ENCODE measurements around the gene OR10Z1. TPM values are rescaled to one million over a fixed set of nuclear protein-coding genes. Genes with fewer than 3 reads are reported as not detected.

The OR10Z1 gene
- not detected in 2 replicates for total RNA-seq (2014; rRNA removed)
- polyA plus RNA-seq (2012): not detected

DNA sequence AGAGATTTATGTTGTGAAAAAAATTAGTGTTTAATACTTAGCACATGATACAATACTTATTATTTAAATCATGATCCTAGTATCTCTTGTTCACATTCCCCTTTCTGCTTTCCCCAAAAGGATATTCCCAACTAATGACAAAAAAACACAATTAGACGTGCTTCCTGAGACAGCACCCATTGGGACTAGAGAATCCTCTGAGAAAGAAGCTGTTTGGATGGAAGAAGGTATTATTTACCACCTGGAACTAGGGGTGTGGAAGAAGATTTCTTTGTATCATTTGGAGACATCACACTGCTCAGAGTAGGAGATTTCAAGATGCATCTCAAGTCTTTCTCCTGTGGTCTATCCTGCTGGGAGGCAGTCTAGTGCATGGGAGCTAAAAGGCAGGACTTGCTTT lies at the start of gene OR10Z1:
TSS of gene OR10Z1 (plus strand) at position 301 of the 400 bp plus-strand sequence. CDS start 1,171 bp downstream, outside the sequence.
- no peak for DNase-seq (ENCODE audit: low read depth)

- no peak for DNase-seq (ENCODE audit: low read depth)
Observed at GRCh38 chr1:158559696-158560095, 45.4 kb upstream of the OR10Z1 start.

DNA sequence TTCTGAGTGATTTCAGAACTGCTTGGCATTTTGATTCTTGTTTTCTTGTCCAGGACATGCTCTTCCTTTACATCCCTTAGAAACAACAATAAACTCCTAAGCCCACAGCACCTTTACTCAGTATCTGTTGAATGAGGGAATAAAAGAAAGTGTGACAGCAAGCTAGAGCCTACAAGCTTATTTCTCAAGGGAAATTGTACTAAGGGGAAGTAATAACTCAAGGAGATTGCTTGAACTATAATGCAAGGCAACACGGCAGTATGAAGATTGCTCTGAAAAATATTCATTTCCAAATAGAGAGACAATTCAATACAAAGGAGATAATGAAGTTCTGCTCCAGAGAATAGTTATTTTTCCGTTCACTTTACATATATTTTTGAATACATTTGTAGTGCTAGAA lies 41.2 kb upstream of the OR10Z1 start:
- no peak for DNase-seq (ENCODE audit: low read depth)

DNA sequence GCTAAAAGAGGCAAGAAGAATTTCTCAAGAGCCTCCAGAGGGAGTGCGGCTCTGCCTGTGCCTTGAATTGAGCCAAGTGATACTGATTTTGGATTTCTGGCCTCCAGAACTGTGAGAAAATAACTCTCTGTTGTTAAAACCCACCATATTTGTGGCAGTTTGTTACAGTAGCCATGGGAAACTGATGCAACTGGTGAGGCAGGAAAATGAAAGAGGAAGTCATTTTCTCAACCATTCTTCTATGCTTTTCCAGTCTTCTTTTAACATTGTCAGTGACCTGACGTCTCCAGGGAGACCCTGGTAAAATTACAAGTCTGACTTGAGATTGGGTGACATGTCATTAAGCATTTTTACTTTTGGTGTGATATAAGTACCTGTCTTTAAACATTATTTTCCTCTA lies 40.5 kb upstream of the OR10Z1 start:
- DNase-seq (ENCODE audit: low read depth): no peak

DNA sequence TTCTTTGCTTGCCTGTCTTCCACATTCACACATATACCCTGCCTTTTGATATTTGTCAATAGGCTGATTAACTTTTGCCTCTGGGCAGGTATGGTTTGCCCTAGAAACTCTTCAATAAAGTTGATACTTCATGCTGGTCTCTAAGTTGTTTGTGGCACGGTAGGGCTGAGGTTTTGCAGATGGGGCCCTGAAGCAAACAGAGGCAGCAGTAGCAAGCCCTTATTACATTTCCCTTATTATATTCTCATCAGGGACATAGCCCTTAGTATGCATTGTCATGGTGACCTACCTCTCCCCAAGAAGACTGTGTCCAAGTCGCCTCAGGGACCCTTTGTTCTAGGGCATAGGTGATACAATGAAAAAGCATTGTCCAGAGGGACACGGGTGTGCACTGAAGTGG lies 34.6 kb upstream of the OR10Z1 start, which contains the start of gene OR6P1:
TSS of gene OR6P1 (minus strand) at position 101 of the 400 bp plus-strand sequence. CDS start 6,976 bp downstream, outside the sequence.
- no peak for DNase-seq (ENCODE audit: low read depth)

DNA sequence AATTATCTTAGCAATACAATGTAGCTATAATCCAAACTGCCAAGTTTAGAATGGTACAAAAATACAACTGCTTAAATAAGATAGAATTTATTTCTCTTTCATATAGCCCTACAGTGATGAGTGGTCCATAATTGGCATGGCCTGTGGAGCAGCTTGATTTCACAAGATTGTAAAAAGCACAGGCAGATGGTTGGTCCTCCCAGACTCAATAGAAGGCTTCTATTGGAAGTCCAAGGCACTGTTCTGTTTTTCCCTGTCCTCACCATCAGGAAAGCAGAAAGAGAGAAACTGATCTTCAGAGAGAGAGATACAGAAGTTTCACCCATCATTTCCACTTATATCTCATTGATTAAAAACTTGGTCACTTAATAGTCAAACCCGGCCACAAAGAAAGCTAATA lies 32.8 kb upstream of the OR10Z1 start:
- DNase-seq (ENCODE audit: low read depth): no peak

DNA sequence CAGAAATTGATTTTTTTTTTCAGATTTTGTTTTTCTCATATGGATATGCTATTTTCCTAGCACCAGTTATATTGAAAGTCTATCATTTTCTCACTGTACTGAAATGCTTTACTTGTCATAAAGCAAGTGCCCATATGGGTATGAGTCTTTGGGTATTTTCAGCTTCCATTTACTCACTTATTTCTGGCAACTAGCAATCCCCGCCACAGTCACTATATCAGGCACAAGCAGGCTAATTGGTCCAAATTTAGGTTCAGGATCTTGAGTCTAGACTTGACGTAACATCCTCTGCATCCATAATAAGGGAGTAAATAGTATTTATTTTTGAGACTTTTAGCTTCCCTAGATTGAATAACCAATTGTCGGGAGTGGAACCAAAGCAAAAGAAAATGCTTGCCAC lies 27.5 kb upstream of the OR10Z1 start:
- DNase-seq (ENCODE audit: low read depth): no peak

GRCh38 chr1:158579733-158580132 lies 25.3 kb upstream of the OR10Z1 start, which contains the start of gene OR10X1:
OR10X1 (minus strand) TSS chr1:158579899; CDS start chr1:158579899, 0 bp downstream.
- no peak for DNase-seq (ENCODE audit: low read depth)

- no peak for DNase-seq (ENCODE audit: low read depth)
Observed at GRCh38 chr1:158583962-158584361, 21.1 kb upstream of the OR10Z1 start.

DNA sequence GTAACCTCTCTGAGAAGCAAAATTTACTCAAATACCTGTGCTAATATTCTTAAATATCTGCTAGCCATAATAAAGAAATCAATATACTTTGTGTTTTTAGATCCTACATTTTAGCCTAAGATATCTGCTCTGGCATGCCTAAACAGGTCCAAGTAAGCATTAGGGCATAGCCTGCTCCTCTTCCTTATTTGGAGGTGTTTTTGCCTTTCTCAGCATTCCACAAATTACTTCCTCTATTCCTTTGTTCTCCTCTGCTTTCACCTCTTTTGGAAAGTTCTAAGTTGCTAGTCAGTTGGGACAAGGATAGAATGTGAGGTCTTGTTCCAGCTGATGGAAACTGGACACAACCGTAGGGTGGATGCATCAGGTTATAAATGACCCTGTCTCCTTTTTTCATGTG lies 18.1 kb upstream of the OR10Z1 start:
- DNase-seq (ENCODE audit: low read depth): no peak

- DNase-seq (ENCODE audit: low read depth): no peak
Observed at GRCh38 chr1:158600735-158601134, 4.3 kb upstream of the OR10Z1 start.

- DNase-seq (ENCODE audit: low read depth): no peak
Observed at GRCh38 chr1:158607296-158607695, 2.2 kb downstream of the OR10Z1 start.

DNA sequence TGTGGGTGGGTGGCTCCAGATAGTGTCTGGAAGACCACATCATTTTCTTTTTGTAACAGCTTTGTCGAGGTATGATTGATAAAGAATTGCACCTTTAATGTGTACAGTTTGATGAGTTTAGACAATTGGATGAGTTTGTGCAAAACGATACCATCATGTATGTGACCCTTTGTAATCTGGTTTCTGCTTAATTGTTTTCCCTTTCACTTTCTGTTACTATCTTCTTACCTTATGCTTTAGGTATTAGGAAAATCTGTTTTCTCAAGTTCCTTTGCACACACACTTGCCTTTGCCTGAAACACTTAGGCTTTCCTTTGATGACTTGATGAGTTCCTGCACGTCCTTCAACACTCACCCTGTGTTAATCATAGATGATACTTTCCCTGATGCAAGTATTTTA lies 6.8 kb downstream of the OR10Z1 start:
- DNase-seq (ENCODE audit: low read depth): no peak

DNA sequence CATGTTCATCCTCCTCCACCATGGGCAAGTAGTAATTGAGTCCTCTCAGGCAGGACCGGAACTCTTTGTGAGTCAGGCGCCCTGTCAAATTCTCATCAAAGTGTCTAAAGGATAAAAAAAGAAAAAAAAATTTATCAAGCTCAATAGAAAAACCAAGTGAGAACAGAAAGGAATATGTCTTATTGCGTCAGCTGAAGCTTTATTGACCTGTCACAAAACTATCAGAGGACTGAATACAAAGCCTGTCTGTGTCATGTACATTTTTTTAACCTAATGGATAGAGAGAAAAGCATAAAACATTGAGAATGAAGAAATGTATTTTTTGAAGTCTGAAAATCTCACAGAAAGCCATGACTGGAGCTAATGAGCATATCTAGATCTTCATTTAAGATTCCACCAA lies 8.7 kb downstream of the OR10Z1 start:
- no peak for DNase-seq (ENCODE audit: low read depth)

DNA sequence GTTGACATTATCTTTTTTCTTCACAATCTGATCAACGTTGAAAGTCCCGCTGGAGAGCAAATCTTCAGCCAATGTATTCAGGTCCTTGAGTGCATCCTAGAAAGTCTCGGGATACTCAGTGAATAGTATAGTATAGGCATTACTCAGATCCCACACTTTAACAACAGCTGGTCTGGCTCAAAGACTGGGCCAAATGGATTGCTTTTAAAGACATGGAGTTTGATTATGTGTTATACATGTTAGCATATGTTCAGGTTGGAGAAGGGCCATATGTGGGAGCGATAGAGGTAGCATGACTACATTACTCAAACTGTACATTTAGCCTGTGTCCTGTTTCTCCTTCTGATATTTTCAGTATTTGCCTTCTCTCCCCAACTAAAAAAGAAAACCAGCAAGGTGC lies 33.1 kb downstream of the OR10Z1 start:
- DNase-seq (ENCODE audit: low read depth): no peak

- no peak for DNase-seq (ENCODE audit: low read depth)
Observed at GRCh38 chr1:158638904-158639303, 33.8 kb downstream of the OR10Z1 start.

DNA sequence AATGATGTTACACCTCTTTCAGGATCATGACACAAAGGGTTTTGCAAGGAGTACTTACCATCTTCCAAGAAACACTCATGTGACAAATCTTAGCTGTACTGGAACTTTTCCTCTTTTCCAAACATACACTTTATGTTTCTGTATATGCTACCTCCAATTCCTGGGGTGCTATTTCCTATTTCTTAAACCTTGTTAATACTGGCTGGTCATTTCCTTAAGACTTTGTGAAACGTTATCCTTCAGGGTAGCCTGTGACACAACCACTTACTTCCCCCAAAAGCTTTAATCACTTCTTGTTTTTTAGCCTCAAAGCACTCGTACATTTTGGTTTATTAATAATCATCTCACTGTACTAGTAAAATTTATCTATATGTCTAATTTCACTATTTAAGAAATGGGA lies 39.4 kb downstream of the OR10Z1 start:
- no peak for DNase-seq (ENCODE audit: low read depth)

DNA sequence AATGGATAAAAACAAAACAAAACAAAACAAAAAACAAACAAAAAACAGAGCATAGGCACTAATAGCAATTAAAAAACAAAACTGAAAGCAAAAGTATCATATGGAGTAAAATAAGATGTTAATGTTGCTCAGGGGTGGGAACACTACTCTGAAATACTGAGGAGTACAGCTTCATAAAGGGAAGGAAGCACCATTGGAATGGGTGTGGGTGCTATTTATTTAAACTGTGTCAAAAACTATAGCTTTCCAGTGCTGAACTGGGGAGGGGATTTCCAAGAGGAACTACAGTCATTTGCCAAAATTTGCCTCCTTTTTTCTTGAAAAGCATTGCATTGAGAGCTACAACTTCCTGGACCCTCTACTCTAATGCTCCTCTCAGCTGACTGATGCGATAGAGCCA lies 41.4 kb downstream of the OR10Z1 start:
- no peak for DNase-seq (ENCODE audit: low read depth)

GRCh38 chr1:158649052-158649451 lies 44.0 kb downstream of the OR10Z1 start:
- DNase-seq (ENCODE audit: low read depth): no peak

DNA sequence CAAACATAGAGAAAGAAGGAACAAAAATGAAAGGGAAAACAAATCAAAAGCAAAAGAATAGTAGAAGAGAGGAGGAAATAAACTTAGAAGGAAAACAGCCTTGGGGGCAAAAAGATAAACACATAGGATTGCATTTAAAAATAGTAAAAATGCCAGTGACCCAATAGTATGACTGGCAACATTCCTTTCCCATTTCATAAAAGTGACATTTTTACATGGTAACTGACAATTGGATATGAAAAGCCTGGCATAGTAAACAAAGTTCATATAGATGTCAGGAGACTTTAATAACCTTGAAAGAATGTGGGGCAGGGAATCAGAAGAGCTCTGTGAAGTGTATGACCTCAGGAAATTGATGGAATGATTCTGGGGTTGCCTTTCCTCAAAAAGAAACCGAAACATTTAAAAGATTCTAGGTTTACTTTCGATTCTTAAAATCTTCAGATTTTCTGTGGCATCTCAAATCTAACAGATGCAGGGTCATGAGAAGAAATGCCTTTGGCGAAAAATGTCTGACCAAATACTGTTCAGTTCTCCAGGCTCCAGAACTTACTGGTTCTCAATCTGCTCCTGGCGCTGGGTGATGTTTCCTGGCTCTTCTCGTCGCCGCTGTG lies 47.8 kb downstream of the OR10Z1 start:
- no peak for DNase-seq (ENCODE audit: low read depth)

DNA sequence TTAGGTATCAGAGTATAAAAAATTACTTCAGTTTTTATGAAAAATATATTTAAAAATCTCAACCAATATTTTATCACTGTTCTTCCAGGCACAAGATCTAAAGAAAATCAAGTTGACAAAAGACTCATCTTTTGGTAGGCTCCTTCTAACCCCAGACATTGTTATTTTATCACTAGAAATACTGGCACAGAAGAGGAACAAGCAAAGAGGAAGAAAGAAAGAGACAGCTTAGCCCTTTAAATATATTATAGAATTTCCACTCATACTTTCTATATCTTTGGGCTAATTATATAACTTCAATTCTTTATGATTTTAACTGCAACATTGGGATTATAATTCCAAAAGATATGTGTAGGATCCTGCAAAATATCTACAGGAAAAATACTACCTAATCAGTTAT lies 49.0 kb downstream of the OR10Z1 start:
- no peak for DNase-seq (ENCODE audit: low read depth)

- no peak for DNase-seq (ENCODE audit: low read depth)
Observed at GRCh38 chr1:158654571-158654970, 49.5 kb downstream of the OR10Z1 start.
